ENCODE measurements around the gene HMX2. TPM values are rescaled to one million over a fixed set of nuclear protein-coding genes. Genes with fewer than 3 reads are reported as not detected.
A peak's percentile ranks its signal among the peaks of the same experiment; 100 is the strongest.

Gene HMX2
- total RNA-seq, 1 experiment from 2014 or later, result 0.46 TPM

GRCh38 chr10:123143825-123144168 is 4.1 kb upstream of the HMX2 start:
- no peak overlapping the region for H2BK120ac ChIP-seq (ENCODE audit: low read depth, low read length, poor library complexity, severe bottlenecking)
- no peaks in the 10 kb centered on the region; the same call in 1 of the 2 replicates for H3K4me1 ChIP-seq (ENCODE audit: insufficient read depth, low read length)
- H2AK5ac ChIP-seq (ENCODE audit: insufficient read length, low read length), result no peak overlapping the region
- WGBS (ENCODE audit: extremely low coverage, insufficient read length, low lambda C conversion rate), result no CpG with 5 or more reads among the region's 10 CpGs
- no peak overlapping the region for H3K9ac ChIP-seq (ENCODE audit: extremely low read depth, insufficient read length, low read length)
- peak overlapping the region; percentile 6 for H3K4me2 ChIP-seq (ENCODE audit: insufficient read depth, insufficient read length, low read length)
- Mint-ChIP-seq H3K27me3 (ENCODE audit: low read depth) (peaks cover 100% of the 10 kb centered on the region), H3K27ac (no peak overlapping the region), H3K36me3 (ENCODE audit: insufficient read depth in 1 of 3, low read depth in 3 of 3) (peaks cover 0 to under 1% (median 0%) of the 10 kb centered on the region in 3 experiments; a peak in 2 of 7 replicates), H3K4me1 (peaks cover 35 to 69% of the 10 kb centered on the region in 2 experiments), H3K4me3 (peak overlapping the region in 1 of 2 experiments; percentile 70; a peak in 3 of 5 replicates), H3K9me3 (peaks cover 0 to 5% of the 10 kb centered on the region in 2 experiments; a peak in 3 of 5 replicates)
- H3K27ac ChIP-seq (ENCODE audit: insufficient read length, low read depth, low read length), result no peak overlapping the region
- no peaks in the 10 kb centered on the region for H3K79me1 ChIP-seq (ENCODE audit: insufficient read depth, low read depth, low read length, poor library complexity, severe bottlenecking)
- H3K23me2 ChIP-seq (ENCODE audit: insufficient read length, low read depth, low read length, poor library complexity, severe bottlenecking), result peaks cover 19% of the 10 kb centered on the region
- no peak for DNase-seq
- no peak overlapping the region for H2AFZ ChIP-seq (ENCODE audit: low read length)
- H2BK12ac ChIP-seq (ENCODE audit: insufficient read length, low read depth, low read length), result no peak overlapping the region
- no peak overlapping the region for H3K14ac ChIP-seq (ENCODE audit: insufficient read depth, low read length)
- H3K79me2 ChIP-seq (ENCODE audit: insufficient read depth, low read length), result no peaks in the 10 kb centered on the region
- TF ChIP-seq CTCF (conservative IDR thresholded peaks at IDR 0.05), result no peak
- no peak overlapping the region for H3K56ac ChIP-seq (ENCODE audit: insufficient read length, low read depth, low read length)
- H3K23ac ChIP-seq (ENCODE audit: insufficient read length, low read depth, low read length), result no peak overlapping the region
- H3K27me3 ChIP-seq (ENCODE audit: insufficient read depth, low read length), result peaks cover 91% of the 10 kb centered on the region
- H2BK5ac ChIP-seq (ENCODE audit: insufficient read length, low read length), result no peak overlapping the region
- no peak overlapping the region for H4K8ac ChIP-seq (replicated peaks; ENCODE audit: insufficient read length, low read depth, low read length)
- no peak overlapping the region for H2BK15ac ChIP-seq (ENCODE audit: low read depth, low read length)
- H3K18ac ChIP-seq (ENCODE audit: insufficient read length, low read depth, low read length), result no peak overlapping the region
- no peak overlapping the region for H4K5ac ChIP-seq (ENCODE audit: insufficient read length, low read depth, low read length)
- H3T11ph ChIP-seq (ENCODE audit: low read length), result no peak overlapping the region
- H4K91ac ChIP-seq (ENCODE audit: insufficient read length, low read depth, low read length), result no peak overlapping the region
- no peak overlapping the region for H3K4ac ChIP-seq (ENCODE audit: low read depth, low read length)
- no peak overlapping the region for H2BK20ac ChIP-seq (ENCODE audit: low read depth, low read length, poor library complexity, severe bottlenecking)
- no peaks in the 10 kb centered on the region for H4K20me1 ChIP-seq (ENCODE audit: control insufficient read depth, insufficient read depth, insufficient read length)
- no peaks in the 10 kb centered on the region for H3K9me3 ChIP-seq (ENCODE audit: control insufficient read depth, low read depth, low read length)
